GM10266 (cell line): ENCODE data around the gene MCL1.
"Not testable (repeated sequence)": the region's sequence is repeated elsewhere in the genome, so short reads cannot be mapped to it uniquely, and the experiment has no call there.

Experiments
- DNase-seq: peaks from one replicate; pipeline ENCODE4 v3.0.0; 2012; ENCODE audit errors: extremely low spot score
- TF ChIP-seq, protein P1 (sequence below): IDR thresholded peaks from 2 replicates; pipeline ENCODE4 v1.5.1; 2012; ENCODE audit warnings: mild to moderate bottlenecking, low read depth; ENCODE audit not compliant: control insufficient read depth, insufficient read depth; ENCODE audit errors: missing control alignments

The MCL1 gene

DNA sequence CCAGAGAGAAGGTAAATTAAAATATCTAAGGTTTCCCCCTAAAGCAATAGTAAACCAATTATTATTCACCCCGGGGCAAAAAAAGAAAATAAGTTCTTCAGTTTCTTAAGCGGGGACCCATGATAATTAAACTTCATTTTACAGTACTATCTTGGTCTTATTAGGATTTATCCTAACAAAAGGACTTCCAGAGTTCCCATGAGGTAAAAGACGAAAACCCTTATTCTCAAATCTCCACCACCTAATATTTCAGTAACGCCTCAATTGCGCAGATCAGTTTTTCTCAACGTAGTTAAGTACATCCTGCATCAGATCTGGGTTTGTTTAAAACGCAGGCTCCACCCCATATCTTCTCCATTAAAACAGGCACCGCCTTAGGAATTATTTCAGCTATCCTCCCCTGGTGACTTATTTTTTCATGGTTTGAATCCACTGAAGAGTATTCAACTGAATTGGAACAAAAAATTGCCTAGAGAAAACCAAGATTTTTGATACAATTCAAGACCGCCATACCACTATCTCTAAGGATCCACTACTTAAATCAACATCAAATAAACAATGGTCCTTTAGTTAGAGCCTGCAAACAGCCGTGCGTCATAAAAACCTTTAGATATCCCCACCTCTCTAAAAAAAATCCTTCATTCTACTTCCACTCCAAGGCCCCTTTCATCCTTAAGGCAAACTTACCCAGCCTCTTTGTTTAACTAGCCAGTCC lies 1.7 kb downstream of the MCL1 start:
- TF ChIP-seq, protein P1, sequence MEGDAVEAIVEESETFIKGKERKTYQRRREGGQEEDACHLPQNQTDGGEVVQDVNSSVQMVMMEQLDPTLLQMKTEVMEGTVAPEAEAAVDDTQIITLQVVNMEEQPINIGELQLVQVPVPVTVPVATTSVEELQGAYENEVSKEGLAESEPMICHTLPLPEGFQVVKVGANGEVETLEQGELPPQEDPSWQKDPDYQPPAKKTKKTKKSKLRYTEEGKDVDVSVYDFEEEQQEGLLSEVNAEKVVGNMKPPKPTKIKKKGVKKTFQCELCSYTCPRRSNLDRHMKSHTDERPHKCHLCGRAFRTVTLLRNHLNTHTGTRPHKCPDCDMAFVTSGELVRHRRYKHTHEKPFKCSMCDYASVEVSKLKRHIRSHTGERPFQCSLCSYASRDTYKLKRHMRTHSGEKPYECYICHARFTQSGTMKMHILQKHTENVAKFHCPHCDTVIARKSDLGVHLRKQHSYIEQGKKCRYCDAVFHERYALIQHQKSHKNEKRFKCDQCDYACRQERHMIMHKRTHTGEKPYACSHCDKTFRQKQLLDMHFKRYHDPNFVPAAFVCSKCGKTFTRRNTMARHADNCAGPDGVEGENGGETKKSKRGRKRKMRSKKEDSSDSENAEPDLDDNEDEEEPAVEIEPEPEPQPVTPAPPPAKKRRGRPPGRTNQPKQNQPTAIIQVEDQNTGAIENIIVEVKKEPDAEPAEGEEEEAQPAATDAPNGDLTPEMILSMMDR, result no peak
- no peak for DNase-seq

- DNase-seq, result no peak
- TF ChIP-seq, protein P1, result no peak
Observed at GRCh38 chr1:150576794-150577556, 2.4 kb downstream of the MCL1 start.

GRCh38 chr1:150576367-150576711 lies 3.1 kb downstream of the MCL1 start:
- DNase-seq, result no peak
- TF ChIP-seq, protein P1, result no peak

DNA sequence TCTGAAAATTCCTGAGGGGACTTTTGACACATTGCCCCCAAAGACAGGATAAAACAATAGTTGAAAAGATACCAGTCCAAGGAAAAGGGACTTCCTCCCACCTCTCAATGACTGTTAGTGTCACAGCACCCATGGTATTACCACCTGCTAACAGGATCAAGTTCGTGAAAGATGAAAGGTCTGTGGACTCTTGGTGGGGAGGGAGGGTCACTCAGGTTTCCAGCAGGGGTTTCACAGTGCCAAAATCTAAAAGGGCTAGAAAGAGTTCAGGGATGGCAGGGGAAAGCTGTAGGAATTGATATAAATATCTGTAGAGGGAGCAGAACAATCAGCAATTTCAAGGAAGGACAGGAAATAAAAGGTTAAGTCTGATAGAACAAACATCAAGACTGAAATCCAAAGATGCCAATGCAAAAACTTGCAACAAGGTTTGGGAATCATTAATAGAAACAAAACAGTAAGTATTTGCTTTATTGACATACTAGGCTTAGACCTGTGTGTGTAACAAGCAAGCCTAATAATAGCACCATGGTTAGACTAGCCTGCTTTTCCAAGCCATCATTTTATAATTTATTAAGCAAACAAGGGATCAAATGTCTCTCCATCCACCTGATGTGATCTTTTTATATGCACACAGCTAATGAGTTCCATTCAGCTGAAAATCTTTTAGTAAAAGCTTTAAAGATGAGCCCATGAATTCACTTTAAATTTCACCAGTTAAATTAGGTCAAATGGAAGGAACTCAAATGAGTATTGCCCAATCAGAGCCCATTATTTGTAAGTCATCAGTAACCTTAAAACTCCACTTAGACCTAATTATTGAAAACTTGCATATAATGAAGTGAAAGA lies 3.7 kb downstream of the MCL1 start:
- TF ChIP-seq, protein P1, result no peak
- no peak for DNase-seq

GRCh38 chr1:150575072-150575489 lies 4.3 kb downstream of the MCL1 start:
- no peak for DNase-seq
- TF ChIP-seq, protein P1, result no peak

GRCh38 chr1:150574260-150575071 lies 4.9 kb downstream of the MCL1 start:
- DNase-seq, result no peak
- TF ChIP-seq, protein P1, result no peak

GRCh38 chr1:150573648-150574071 lies 5.8 kb downstream of the MCL1 start:
- DNase-seq, result not testable (repeated sequence)
